Activated T-helper 1 cell treated with anti-CD3 and anti-CD28 coated beads, Interleukin-12 subunit alpha, Interleukin-12 subunit beta, Interleukin-2, Interleukin-4 antibody, amounts not matched to agents 30 ng/mL and 10 ng/mL and 1 ng/mL, durations not matched to agents 14 hours and 24 hours and 36 hours (primary cell): Measurements from ENCODE around the gene LRRN2. TPM values are rescaled to one million over a fixed set of nuclear protein-coding genes. Genes with fewer than 3 reads are reported as not detected.

Experiments
- DNase-seq: peaks from one replicate; pipeline ENCODE4 v3.0.0; 2021; ENCODE audit warnings: low spot score
- H3K27ac Mint-ChIP-seq: one replicate; pipeline ENCODE4 v1.8.0; 2021; ENCODE audit warnings: mild to moderate bottlenecking, mixed read lengths
- H3K27me3 Mint-ChIP-seq: one replicate; pipeline ENCODE4 v1.8.0; 2022; ENCODE audit warnings: mild to moderate bottlenecking, moderate library complexity, mixed read lengths; ENCODE audit not compliant: insufficient read depth
- H3K36me3 Mint-ChIP-seq: one replicate; pipeline ENCODE4 v1.8.0; 2021; ENCODE audit warnings: low read depth, mixed read lengths
- H3K4me1 Mint-ChIP-seq: one replicate; pipeline ENCODE4 v1.8.0; 2021; ENCODE audit warnings: low read depth, mixed read lengths
- H3K4me3 Mint-ChIP-seq: one replicate; pipeline ENCODE4 v1.8.0; 2021; ENCODE audit warnings: mild to moderate bottlenecking, moderate library complexity, mixed read lengths
- H3K9me3 Mint-ChIP-seq: one replicate; pipeline ENCODE4 v1.8.0; 2021; ENCODE audit warnings: mixed read lengths
- intact Hi-C: fragments of 100-400 bp; cut with micrococcal nuclease; formaldehyde crosslinking; loops from one replicate; pipeline ENCODE4 v1.15.1; 2024
- total RNA-seq: library from RNA; stranded (reverse); gene quantifications from 2 replicates; pipeline ENCODE4 v1.2.3, GENCODE V29; 2022

Gene LRRN2
- total RNA-seq, 1 donor from 2014 or later: not detected

DNA sequence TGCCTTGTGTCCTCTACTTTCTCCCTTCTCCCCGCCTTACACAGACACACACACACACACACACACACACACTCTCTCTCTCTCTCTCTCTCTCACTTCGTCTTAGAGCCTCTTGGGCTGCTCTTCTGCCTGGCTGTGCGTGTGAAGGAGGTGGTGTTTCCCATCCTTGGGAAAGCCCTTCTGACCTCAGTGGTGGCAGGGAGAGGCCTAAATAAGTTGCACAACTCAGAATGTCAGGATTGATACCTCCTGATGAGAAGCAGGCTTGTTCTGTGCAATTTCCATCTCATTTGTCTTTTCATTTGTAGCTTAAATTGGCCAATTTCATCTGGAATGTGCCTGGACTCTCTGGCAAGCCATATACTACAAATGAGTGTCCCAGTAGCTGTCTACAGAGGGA, 25.0 kb downstream of the LRRN2 start:
- no peaks in the 10 kb centered on the region for H3K4me1 Mint-ChIP-seq
- H3K27ac Mint-ChIP-seq: no peak overlapping the region
- H3K27me3 Mint-ChIP-seq: peaks cover 11% of the 10 kb centered on the region
- no peaks in the 10 kb centered on the region for H3K9me3 Mint-ChIP-seq
- intact Hi-C loops: no loop called here
- no peaks in the 10 kb centered on the region for H3K36me3 Mint-ChIP-seq
- H3K4me3 Mint-ChIP-seq: no peak overlapping the region
- no peak for DNase-seq

DNA sequence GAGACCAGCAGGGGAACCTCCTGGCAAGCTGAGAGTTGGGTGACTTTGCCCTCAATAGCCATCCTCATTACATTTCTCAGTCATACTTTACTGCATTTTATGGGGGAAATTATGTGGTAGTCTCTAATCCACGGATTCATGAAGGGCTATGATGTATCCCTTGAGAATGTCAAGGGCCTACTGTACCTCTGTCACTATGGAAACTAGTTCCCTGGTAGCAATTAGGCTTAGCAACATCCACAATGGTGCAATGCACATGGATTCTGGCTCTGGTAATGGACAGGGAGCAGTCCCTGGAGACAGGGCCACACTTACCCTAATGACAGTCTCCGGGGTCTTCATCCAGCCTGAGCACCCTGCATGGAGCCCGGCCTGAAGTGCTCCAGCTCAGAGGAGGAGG, 26.5 kb downstream of the LRRN2 start:
- H3K27me3 Mint-ChIP-seq: peaks cover 9% of the 10 kb centered on the region
- H3K4me3 Mint-ChIP-seq: no peak overlapping the region
- H3K27ac Mint-ChIP-seq: no peak overlapping the region
- no peaks in the 10 kb centered on the region for H3K4me1 Mint-ChIP-seq
- no peaks in the 10 kb centered on the region for H3K9me3 Mint-ChIP-seq
- intact Hi-C loops: no loop called here
- no peaks in the 10 kb centered on the region for H3K36me3 Mint-ChIP-seq
- DNase-seq: no peak

DNA sequence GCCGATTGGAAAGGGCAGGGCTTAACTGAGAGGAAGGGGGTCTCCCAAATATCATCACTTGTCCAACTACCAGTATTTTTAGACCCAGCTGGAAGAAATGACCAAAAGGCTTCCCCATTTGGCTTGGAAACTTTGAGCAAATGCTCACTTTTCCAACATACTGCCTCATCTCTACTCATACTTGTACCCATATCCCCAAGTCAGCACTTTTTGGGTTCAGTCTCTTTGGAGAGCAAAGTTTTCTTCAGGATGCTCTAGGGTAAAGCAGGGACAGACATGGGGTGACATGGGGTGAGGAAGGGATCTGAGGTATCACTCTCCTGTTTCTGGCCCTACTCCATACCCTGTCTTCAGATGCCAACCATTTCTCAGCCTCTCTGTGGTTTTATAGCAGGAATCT, 27.2 kb downstream of the LRRN2 start:
- Mint-ChIP-seq H3K4me1 (no peaks in the 10 kb centered on the region), H3K27me3 (peaks cover 9% of the 10 kb centered on the region), H3K36me3 (no peaks in the 10 kb centered on the region), H3K27ac (no peak overlapping the region), H3K4me3 (no peak overlapping the region), H3K9me3 (no peaks in the 10 kb centered on the region)
- DNase-seq: no peak
- intact Hi-C loops: no loop called here

DNA sequence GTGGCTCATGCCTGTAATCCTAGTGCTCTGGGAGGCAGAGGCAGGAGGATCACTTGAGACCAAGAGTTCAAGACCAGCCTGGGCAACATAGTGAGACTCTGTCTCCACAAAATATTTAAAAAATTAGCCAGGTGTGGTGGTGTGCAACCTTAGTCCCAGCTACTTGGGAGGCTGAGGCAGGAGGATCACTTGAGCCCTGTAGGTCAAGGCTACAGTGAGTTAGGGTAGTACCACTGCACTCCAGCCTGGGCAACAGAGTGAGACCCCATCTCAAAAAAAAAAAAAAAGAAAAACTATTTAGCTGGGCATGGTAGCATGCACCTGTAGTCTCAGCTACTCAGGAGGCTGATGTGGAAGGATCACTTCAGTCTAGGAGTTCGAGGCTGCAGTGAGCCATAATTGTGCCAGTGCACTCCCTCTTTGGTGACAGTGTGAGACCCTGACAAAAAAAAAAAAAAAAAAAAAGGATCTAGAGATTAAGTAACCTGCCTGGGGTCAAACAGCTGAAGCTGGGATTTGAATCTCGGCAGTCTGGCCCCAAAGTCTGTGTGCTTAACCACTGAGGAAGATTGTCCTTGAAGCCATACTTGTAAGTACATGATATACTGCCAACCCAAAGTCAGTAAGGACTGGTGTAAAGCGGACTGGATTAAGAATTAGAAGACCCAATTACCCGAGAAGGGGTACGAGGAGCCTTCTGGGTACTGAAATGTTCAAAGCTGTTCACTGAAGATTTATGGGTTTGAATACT, 31.8 kb downstream of the LRRN2 start:
- DNase-seq: no peak
- H3K4me3 Mint-ChIP-seq: no peak overlapping the region
- H3K4me1 Mint-ChIP-seq: no peaks in the 10 kb centered on the region
- H3K27ac Mint-ChIP-seq: no peak overlapping the region
- intact Hi-C loops: no loop called here
- H3K36me3 Mint-ChIP-seq: no peaks in the 10 kb centered on the region
- no peaks in the 10 kb centered on the region for H3K9me3 Mint-ChIP-seq
- peaks cover 11% of the 10 kb centered on the region for H3K27me3 Mint-ChIP-seq

DNA sequence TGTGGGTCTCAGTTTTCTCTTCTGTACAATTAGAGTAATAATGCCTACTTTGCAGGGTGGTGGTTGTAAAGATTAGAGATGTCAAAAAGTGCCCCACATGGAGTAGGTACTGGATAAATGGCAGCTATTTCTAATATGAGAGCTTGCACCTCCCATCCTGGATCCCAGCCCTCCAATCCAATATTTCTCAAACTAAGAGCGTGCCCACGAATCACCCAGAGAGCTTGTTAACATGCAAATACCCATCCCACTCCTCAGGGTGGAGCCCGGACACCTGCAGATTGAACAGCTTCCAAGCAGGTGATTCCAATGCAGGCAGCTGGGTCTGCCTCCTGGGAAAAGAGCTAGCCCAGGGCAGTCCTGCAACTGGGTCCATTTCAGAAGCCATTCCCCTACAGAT, 33.0 kb downstream of the LRRN2 start:
- Mint-ChIP-seq H3K4me1 (peaks cover under 1% of the 10 kb centered on the region), H3K27me3 (peaks cover 11% of the 10 kb centered on the region), H3K4me3 (no peak overlapping the region), H3K27ac (no peak overlapping the region), H3K36me3 (no peaks in the 10 kb centered on the region), H3K9me3 (no peaks in the 10 kb centered on the region)
- DNase-seq: no peak
- intact Hi-C loops: no loop called here

DNA sequence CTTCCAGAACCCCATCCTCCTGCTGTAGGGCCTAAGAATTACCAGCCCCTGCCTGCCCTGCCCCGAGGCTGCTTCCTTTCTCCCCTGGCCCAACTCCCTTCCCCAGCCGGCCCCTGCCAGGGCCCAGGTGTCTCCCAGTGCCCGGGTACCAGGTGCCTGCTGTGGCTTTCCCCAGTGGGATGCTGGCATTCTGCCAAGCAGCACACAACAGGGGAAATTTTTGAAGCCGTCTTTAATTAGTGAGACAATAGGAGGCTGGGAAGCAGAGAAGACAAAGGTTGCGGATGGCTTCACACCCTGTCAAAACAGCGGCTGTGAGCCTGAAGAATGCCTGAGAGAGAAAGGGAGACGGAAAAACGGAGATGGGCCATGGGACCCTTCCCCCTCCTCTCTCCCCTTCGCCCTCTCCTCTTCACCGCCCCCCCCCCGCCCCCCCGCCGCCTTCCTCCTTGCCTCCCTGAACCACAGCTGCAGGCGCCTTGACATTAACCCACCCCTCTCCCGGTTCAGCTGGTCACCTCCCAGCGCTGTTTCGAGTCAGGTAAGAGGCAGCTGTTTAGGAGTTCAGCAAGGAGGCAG, 33.6 kb downstream of the LRRN2 start:
- no peaks in the 10 kb centered on the region for H3K36me3 Mint-ChIP-seq
- H3K27me3 Mint-ChIP-seq: peaks cover 11% of the 10 kb centered on the region
- intact Hi-C loops: no loop called here
- DNase-seq: no peak
- H3K4me3 Mint-ChIP-seq: no peak overlapping the region
- no peaks in the 10 kb centered on the region for H3K9me3 Mint-ChIP-seq
- H3K27ac Mint-ChIP-seq: no peak overlapping the region
- H3K4me1 Mint-ChIP-seq: peaks cover 6% of the 10 kb centered on the region

DNA sequence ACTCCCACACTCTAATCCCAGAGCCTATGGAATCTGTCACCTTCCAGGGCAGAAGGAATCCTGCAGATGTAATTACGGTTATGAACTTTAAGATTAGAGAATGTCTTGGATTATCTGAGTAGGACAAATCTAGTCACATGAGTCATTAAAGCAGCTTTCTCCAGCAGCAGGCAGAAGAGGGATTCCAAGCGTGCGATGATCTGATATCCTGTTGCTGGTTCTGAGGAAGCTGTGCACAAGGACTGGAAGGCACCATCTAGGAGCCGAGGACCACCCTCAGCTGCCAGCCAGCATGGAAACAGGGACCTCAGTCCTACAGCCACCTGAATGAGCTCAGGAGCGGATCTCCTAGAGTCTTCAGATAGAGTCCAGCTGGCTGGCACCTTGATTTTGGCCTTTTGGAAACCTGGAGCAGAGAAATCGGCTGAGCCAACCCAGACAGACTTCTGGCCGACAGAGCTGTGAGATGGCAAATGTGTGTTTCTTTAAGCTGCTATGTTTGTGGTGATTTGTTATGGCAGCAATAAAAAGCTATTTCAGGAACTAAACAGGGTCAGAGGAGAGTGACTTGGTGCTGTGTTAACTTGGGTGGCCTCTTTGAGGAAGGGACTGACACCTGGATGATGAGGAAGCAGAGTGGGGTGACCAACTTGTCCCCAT, 34.5 kb downstream of the LRRN2 start:
- H3K36me3 Mint-ChIP-seq: no peaks in the 10 kb centered on the region
- no peak for DNase-seq
- peaks cover 11% of the 10 kb centered on the region for H3K27me3 Mint-ChIP-seq
- H3K4me1 Mint-ChIP-seq: peaks cover 7% of the 10 kb centered on the region
- intact Hi-C loops: no loop called here
- H3K4me3 Mint-ChIP-seq: no peak overlapping the region
- H3K9me3 Mint-ChIP-seq: no peaks in the 10 kb centered on the region
- no peak overlapping the region for H3K27ac Mint-ChIP-seq

DNA sequence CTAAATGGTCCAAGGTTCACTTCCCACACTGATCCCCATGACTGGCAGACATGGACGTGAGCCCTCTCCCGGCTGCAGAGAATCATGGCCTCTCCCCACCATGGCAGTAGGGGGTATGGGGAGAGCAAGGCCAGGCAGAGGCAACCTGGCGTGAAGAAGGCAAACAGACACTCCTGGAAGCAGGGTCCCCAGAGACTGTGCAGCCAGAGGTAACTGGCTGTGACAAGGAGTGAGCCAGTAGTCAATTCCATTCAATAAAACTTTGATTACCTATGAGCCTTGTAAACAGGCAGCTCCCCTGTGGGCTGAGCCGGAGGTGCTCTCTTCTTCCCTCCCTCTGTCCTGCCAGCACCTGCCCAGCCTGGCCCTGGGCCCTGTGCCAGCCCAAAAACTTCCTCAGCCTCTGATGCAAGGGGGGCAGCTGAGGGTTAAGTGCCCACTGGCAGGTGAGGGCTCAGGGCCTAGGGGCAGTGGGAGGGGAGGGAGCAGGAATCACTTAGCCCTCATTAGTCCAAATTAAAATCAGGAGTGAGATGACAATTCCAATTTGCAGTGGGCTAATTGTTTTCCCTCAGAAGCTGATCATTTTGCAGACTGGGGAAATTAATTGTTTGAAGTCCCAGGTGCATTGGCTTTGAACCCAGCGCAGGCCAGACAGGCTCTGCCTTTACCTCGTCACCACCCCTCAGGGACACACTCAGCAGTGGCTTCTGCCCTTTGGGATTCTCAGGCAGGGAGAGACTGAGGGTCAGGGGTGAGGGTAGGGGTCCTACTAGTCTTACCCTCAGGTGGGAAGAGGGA, 35.6 kb downstream of the LRRN2 start:
- intact Hi-C loops: no loop called here
- H3K9me3 Mint-ChIP-seq: no peaks in the 10 kb centered on the region
- H3K36me3 Mint-ChIP-seq: no peaks in the 10 kb centered on the region
- peaks cover 11% of the 10 kb centered on the region for H3K27me3 Mint-ChIP-seq
- H3K4me1 Mint-ChIP-seq: peaks cover 7% of the 10 kb centered on the region
- no peak overlapping the region for H3K27ac Mint-ChIP-seq
- H3K4me3 Mint-ChIP-seq: no peak overlapping the region
- DNase-seq: no peak

DNA sequence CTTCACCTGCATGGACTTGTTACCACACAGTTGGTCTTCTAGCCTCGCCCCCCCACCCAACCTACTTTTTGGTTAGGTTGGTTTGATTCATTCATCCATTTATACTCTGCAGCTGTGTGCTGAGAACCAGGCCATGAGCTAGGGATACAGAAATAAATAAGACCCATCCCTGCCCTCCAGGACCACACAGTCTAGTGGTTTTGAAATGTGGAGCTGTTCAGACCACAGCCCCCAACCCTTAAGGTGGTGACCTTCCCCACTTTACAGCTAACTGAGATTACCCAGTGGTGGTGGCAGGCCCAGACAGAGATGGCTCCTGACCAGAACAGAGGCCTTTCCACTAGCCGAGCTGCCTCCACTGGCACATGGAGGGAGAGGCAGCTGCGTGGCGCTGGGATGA, 37.0 kb downstream of the LRRN2 start:
- Mint-ChIP-seq H3K9me3 (no peaks in the 10 kb centered on the region), H3K4me3 (no peak overlapping the region), H3K27me3 (peaks cover 19% of the 10 kb centered on the region), H3K27ac (no peak overlapping the region), H3K36me3 (no peaks in the 10 kb centered on the region), H3K4me1 (peaks cover 7% of the 10 kb centered on the region)
- intact Hi-C loops: no loop called here
- DNase-seq: no peak

DNA sequence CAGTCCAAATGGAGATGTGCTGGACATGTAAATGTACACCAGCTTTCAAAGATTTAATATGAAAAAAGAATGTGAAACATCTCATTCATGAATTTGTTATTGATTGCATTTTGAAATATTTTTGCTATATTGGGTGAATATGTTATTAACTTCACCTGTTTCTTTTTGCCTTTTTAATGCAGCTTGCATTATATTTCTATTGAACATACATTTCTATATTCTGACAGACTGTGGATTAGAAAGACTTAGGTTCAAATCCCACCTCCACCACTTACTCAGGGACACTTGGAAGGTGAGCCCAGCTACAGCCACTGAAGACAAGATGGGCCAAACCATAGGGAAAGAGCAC, 37.8 kb downstream of the LRRN2 start:
- H3K36me3 Mint-ChIP-seq: no peaks in the 10 kb centered on the region
- H3K27ac Mint-ChIP-seq: no peak overlapping the region
- no peak for DNase-seq
- no peaks in the 10 kb centered on the region for H3K9me3 Mint-ChIP-seq
- no peak overlapping the region for H3K4me3 Mint-ChIP-seq
- intact Hi-C loops: no loop called here
- peaks cover 7% of the 10 kb centered on the region for H3K4me1 Mint-ChIP-seq
- peaks cover 19% of the 10 kb centered on the region for H3K27me3 Mint-ChIP-seq

DNA sequence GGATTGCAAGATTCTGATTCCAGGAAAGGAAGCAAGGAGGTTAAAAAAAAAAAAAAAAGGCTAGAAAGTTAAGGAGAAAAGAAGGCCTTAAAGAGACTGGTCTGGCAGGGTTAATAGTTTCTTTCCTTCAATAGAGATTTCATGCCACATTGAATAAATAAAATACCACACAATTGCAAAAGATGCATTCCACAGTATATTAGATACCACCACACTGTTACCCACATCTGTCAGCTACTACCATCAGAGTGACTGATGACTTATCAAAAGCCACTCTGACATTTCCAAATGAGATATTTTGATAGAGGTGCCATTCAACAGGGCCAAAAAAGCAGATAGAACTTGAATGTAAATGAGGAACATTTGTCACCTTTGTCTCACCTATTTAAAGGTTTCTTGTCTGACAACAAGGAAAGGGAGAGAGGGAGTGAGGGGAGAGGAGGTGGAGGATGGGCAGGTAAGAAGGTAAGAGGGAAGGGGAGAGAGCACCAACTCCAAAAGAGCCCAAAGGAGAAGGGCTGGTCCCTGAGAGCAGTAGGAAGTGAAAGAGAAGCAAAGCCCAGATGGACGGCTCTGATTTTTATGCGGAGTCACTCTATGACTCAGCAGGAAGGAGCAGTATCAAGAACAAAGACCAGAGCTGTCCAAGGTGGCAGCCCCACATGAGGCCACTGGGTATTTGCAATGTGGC, 38.3 kb downstream of the LRRN2 start:
- intact Hi-C loops: no loop called here
- peak; percentile 3 for DNase-seq
- Mint-ChIP-seq H3K4me3 (no peak overlapping the region), H3K36me3 (no peaks in the 10 kb centered on the region), H3K9me3 (no peaks in the 10 kb centered on the region), H3K27me3 (peaks cover 16% of the 10 kb centered on the region), H3K4me1 (peaks cover 7% of the 10 kb centered on the region), H3K27ac (no peak overlapping the region)

DNA sequence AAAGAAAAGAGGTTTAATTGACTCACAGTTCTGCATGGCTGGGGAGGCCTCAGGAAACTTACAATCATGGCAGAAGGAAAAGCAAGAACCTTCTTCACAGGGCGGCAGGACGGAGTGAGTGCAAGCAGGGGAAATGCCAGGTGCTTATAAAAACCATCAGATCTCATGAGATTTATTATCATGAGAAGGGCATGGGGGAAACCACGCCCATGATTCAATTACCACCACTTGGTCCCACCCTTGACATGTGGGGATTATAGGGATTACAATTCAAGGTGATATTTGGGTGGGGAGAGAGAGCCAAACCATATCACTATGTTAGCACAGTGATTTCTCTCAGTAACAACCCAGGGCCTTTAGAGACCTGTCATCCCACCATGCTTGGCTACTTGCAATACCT, 39.9 kb downstream of the LRRN2 start:
- no peak overlapping the region for H3K4me3 Mint-ChIP-seq
- H3K36me3 Mint-ChIP-seq: no peaks in the 10 kb centered on the region
- H3K9me3 Mint-ChIP-seq: no peaks in the 10 kb centered on the region
- peaks cover 7% of the 10 kb centered on the region for H3K4me1 Mint-ChIP-seq
- H3K27me3 Mint-ChIP-seq: peaks cover 11% of the 10 kb centered on the region
- no peak overlapping the region for H3K27ac Mint-ChIP-seq
- no peak for DNase-seq
- intact Hi-C loops: no loop called here
